Activated CD4-positive, CD25-positive, alpha-beta regulatory T cell treated with anti-CD3 and anti-CD28 coated beads, Interleukin-2, amount 50 U/mL, for 72 hours (primary cell): Measurements from ENCODE around the gene PHAF1.

Source experiments
- DNase-seq: peaks from one replicate; pipeline ENCODE4 v3.0.0; 2021

Gene PHAF1

DNA sequence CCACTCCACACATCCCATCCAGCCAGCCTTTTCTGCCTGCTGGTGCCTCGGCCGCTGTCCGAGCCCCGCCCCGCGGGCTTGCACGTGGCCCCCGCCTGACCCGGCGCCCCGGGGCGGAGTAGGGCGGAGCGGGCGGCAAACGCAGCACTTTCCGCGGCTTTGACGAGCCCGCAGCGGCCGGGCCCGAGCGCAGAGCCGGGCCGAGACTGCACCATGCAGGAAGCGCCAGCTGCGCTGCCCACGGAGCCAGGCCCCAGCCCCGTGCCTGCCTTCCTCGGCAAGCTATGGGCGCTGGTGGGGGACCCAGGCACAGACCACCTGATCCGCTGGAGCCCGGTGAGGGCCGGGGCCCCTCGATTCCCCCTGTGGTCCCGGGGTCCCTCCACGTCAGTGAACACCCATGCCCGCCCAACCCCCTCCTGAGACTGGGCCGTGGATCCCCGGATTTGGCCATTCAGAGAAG is 54.9 kb downstream of the PHAF1 start, which contains the start of gene HSF4:
TSS of gene HSF4 (plus strand) at position 147 of the 463 bp plus-strand sequence. CDS start at position 214, 67 bp downstream.
- no peak for DNase-seq

DNA sequence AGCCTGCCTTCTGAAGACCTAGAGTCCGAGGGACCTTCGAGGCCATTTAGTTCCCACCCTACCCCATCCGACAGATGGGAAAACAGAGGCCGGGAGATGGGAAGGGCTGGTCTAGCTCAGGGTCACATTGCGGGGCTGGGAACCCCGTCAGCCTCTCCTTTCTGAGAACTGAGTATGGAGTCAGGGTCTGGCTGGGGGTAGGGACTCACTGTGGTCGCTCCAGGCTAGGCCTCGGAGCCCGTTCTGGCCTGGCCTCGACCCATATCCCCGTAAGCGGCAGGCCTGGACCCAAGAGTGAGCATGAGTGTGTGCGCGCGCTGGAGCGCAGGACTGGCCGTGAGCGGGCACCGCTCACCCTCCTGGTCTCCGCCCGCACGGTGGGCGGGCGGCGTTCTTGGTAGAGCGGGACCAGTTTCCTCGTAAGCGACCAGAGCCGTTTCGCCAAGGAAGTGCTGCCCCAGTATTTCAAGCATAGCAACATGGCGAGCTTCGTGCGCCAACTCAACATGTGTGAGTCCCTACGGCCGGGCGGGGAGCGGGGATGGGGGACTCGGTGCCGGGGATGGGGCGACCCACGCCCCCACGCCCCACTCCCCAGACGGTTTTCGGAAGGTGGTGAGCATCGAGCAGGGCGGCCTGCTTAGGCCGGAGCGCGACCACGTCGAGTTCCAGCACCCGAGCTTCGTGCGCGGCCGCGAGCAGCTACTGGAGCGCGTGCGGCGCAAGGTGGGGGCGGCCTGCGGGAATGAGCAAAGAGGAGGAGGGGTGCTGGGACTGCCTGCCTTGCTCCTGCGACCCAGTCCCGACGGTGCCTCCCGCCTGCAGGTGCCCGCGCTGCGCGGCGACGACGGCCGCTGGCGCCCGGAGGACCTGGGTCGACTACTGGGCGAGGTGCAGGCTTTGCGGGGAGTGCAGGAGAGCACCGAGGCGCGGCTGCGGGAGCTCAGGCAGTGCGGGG is 55.7 kb downstream of the PHAF1 start:
- no peak for DNase-seq

DNA sequence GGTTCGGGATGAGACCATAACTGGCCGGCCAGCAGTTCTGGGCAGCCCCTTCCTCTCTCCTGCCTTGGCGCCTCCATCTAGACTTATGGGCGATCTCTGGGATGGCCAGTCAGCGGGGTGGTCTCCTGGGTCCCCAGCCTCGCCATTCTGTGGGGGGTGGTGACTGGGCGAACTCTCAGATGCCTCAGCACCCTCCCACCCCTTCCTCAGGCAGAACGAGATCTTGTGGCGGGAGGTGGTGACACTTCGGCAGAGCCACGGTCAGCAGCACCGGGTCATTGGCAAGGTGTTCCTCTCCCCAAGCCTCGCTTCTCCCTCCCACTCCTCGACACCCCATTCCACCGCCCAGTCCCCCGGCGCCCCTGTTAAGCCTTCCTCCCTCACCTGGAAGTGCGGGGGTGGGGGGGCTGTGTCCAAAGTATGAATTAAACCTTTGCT is 56.4 kb downstream of the PHAF1 start:
- no peak for DNase-seq

DNA sequence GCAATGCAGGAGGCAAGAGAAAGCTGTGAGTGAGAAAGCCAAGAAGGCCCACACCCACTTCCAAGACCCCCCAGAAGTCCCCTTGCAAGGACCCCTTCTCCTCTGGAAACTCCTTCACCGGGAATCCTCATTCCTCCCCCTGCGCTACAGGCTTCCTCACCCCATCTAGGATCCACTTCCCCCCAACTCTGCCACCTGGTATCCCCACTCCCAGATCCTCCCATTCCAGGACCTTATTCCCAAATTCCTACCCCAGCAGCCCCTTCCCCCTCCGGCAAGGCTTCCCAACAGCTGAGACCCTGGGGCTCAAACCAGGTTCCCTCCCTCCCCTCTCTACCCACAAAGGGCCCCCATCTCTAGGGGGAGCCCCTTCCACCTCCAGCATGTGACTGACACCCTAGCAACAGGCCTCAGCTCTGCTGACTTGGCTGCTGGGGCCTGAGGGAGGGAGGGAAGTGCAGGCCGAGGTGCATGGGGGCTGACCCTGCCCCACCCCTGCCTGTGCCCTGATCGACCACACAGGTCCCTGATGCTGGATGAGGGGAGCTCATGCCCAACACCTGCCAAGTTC is 56.9 kb downstream of the PHAF1 start:
- no peak for DNase-seq

DNA sequence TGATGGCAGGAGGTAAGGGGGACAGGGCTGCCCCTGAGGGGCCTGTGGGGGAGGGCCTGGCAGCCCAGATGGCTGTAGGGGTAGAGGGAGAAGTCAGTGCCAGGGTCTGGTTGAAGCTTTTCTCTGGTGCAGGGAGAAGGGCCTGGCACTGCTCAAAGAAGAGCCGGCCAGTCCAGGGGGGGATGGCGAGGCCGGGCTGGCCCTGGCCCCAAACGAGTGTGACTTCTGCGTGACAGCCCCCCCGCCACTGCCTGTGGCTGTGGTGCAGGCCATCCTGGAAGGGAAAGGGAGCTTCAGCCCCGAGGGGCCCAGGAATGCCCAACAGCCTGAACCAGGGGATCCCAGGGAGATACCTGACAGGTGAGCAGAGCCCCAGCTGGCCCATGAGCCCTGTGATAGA is 57.8 kb downstream of the PHAF1 start:
- DNase-seq: no peak

DNA sequence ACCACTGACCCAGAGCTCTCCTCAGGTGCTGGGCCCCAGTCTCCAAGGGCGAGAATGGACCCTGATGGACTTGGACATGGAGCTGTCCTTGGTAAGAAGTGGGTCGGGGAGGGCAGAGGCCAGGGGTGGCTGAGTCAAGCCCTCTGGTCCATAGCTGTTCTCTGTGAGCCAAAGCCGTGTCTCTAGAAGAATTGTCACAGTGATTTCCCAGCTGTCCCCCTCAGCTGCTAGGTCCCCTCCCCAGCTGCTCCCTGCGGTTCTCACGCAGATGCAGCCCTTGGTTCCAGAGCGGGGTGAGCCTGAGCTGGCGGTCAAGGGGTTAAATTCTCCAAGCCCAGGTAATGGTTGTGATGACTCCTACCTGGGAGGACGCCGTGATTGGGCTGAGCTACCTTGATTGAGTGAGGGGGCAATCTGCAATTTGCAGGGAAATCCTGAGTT is 59.3 kb downstream of the PHAF1 start:
- no peak for DNase-seq

DNA sequence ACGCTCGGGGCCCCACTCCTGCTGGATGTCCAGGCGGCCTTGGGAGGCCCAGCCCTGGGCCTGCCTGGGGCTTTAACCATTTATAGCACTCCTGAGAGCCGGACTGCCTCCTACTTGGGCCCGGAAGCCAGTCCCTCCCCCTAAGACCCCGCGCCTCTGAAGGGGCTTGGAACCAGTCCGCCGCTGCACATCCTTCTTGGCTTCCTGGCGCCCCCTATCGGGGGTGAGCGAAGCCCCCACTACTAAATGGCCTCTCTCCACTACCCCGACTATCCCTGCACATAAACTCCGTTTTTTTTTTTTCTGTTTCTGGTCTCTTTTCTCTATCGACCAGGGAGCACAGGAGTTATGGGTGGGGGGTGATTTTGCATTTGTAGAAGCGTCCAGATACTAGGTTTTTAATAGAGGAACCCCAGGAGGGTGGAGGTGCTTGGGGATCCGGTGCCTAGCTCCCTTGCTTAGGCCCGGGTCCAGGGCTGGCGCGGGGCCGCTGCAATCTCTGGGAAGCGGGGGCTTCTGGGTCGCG is 60.0 kb downstream of the PHAF1 start:
- DNase-seq: no peak

DNA sequence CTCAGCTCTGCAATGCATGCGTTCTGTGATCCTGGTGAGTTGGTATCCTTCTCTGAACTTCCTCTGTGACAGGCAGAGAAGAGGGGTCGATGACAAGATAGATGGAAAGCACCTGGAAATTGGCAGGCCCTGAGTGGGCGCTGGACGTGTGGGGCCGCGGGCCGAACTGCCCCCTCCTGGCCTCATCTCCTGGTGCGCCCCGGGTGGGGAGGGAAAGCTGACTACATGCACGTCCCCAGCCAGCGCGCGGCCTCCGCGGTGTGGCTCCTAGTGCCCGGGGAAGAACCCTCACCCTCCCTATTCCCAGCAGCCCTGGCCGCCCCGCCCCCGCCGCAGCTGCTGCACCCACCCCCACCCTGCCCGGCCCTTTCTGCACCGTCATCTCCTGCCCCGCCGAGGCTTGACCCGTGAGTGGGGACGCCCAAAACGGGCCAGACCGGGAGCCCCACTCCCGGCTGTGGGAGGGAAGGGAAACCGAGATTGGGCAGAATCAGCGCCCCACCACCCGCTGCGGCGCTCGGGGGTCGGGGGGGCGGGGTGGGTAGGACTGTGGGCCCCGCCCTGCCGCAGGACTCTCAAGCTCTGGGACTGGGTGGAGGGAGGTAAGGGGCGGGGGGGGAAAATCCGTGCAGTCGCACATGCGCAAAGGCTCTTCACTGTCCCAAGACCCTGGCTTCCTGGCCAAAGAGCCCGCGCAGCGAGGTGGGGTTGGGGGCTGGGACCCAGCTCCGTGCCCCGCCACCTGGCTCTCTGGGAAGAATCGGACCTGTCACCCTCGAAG is 60.6 kb downstream of the PHAF1 start, which contains the start of gene NOL3:
TSS of gene NOL3 (plus strand) at position 371 of the 781 bp plus-strand sequence.
- DNase-seq: no peak

DNA sequence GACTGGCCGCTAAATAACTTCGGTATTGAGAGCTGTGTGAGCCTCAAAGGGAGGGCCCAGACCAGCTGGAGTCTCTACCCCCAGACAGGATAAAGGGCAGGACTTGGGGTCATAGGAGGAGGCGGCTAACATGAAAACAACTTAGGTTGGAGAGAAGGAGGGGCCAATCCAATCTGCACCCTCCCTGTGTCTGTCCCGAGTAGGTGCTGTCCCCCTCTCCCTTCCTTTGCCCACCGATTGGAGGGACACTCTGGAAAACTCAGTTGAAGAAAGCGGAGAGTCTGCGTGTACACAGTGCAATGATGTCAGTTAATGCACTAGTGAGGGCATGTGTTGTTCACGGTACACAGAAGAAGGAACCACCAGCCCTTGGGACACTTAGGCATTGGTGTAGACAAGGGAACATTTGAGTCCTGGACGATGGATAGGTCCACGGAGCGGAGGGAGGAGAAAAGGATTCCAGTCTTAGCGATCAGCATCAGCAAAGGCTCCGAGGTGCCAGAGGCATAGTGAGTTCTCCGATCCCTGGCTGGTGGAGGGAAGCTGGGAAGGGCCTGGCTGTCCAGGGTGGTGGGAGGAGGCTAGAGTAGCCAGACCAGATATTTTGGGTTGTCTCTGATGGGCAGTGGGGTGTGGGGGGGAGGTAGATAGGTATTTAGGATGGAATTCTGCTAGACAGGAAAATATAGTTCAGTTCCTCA is 61.4 kb downstream of the PHAF1 start:
- no peak for DNase-seq

DNA sequence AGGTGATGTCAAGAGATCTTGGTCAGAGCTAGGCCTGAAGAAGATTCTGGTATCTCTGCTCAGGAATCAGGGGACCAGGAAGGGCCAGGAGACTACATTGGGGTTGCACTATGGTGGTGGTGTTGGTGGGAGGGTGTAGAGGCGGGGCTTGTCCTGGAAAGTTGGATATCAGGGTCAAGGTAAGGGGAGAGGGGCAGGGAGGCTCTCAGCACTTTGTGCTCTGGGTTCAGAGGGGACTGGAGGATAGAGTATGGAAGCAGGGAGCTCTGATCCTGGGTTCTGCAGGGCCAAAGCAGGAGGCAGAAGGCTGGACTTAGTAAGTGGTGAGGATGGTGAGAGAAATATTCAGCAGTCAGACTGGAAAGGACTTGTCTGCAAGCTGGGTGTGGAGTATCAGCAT is 63.6 kb downstream of the PHAF1 start:
- DNase-seq: no peak

DNA sequence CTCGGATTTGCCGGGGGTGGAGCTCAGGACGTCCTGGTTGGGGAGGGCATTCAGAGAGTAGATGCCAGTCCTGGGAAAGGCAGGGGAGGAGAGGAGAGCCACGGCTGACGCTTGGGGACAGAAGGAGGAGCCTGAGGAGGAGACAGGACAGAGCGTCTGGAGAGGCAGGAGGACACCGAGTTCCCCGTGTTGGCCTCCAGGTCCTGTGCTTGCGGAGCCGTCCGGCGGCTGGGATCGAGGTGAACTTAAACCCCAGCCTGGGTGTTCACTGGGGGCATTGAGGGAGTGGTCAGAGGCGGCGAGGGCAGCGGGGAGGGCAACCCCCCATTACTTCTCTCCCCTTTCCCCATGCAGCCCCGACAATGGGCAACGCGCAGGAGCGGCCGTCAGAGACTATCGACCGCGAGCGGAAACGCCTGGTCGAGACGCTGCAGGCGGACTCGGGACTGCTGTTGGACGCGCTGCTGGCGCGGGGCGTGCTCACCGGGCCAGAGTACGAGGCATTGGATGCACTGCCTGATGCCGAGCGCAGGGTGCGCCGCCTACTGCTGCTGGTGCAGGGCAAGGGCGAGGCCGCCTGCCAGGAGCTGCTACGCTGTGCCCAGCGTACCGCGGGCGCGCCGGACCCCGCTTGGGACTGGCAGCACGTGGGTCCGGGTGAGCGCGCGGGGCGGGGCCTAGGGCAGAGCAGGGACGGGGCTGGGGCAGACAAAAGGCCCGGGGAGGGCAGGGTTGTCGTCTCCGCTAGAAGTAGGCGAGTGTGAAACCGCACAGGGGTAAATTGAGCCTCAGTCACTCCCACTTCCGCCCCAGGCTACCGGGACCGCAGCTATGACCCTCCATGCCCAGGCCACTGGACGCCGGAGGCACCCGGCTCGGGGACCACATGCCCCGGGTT is 64.3 kb downstream of the PHAF1 start:
- no peak for DNase-seq

DNA sequence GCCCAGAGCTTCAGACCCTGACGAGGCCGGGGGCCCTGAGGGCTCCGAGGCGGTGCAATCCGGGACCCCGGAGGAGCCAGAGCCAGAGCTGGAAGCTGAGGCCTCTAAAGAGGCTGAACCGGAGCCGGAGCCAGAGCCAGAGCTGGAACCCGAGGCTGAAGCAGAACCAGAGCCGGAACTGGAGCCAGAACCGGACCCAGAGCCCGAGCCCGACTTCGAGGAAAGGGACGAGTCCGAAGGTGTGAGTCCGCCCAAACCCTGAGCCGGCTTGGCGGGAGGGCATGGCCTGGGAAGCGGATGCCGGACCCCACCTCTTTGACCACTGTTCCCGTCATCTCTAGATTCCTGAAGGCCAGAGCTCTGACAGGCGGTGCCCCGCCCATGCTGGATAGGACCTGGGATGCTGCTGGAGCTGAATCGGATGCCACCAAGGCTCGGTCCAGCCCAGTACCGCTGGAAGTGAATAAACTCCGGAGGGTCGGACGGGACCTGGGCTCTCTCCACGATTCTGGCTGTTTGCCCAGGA is 65.0 kb downstream of the PHAF1 start:
- DNase-seq: no peak

DNA sequence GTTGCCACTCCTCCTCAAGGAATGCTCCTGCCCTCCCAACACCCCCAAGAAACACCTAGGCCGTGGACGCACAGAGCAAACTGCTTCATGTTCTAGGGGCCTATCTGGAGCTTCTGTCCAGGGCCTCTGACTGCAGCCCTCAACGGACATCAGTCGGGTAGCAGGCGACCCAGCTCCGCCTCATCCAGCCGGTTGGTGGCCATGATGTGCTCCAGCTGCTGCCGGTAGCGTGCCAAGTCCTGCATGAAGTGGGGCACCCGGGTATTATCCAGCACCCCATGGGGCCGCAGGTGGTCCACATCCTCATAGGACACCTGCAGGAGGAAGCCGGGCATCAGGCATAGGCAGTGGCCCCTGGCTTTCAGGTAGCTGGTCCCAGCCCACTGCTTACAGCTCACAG is 66.9 kb downstream of the PHAF1 start:
- DNase-seq: no peak

DNA sequence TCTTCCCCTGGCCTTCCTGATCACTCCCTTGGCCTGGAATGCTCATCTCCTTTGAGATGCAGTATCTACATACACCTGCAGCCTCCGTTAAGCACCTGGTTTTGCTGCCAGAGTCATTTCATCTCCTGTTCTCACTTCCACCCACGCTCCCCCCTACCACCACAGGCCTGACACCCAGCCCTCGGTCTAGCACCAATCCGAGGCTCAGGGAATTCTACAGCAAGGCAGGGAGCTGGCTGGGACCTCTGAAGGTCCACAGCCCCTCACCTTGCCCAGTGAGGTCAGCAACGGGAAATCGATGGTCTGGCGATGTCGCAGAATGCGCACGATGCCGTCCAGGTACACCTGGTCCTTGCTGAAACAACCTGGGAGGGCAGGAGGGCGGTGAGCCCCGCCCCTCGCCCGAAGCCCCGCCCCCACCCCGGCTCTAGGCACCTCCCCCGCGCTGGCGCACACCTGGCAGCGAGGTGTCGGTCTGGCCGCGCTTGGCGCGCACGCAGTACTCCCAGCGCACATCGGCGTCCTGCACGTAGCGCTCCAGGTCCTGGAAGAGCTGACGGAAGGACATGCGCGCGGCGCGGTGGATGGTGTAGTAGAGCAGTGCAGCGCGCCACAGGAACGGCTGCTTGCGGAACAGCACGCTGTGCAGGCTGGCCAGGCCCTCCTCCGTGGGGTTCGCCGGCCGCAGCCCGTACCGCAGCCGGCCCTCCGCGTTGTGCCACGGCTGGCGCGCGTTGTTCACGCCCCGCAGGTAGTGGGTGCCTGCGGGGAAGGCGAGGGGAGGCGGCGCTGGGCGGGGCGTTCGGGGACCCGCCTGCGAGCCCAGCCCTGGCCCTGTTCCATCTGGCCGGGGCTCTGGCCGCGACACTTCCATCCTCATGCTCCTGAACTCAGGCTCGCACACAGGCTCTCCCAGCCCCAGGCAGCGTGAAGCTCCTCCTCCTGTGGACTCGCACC is 68.3 kb downstream of the PHAF1 start:
- no peak for DNase-seq

DNA sequence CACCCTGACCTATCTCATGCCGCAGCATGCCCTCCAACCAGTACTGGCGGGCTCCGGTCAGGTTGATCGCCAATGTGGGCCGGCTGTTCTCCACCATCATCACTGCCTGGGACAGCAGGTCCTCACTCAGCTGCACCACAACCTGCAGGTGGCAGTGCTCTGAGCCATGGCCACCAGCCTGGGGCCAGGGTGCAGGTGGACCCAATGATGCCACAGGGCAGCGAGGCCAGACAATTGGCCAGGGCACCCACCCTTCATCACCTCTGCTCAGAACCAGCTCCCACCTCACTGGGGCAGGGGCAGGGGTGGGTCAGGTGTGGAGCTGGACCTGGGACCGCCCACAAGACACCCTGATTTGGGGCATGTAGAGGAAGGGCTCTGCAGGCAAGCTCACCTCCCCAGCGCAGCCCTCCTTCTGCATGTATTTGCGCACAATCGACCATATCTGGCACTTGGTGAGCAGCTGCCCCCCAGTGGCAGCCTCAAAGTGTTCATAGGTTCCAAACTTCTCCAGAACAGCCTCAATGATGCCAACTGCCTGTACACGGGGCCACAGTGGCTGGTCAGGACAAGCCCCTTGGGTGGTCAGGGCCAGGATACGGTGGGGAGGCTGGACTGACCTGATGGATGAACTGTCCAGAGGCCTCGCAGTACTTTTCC is 69.8 kb downstream of the PHAF1 start:
- no peak for DNase-seq

DNA sequence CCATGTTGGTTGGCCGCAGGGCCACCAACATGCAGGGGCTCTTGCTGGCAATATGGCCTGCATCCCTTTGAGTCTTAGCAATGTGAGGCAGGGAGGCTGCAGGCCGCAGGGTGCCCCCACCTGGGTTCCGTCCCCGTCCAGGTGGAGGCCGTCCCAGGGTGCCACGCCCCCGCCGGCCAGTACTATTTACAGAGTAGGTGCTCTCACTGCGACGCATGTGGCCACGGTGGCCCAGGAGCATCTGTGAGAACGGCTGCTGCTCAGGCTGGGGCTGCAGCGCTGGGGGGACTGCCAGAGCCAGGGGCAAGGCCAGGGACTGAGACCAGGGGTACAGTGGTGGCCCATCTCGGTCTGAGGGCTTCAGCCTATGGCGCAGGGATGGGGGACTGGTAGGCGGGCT is 70.4 kb downstream of the PHAF1 start:
- DNase-seq: no peak

DNA sequence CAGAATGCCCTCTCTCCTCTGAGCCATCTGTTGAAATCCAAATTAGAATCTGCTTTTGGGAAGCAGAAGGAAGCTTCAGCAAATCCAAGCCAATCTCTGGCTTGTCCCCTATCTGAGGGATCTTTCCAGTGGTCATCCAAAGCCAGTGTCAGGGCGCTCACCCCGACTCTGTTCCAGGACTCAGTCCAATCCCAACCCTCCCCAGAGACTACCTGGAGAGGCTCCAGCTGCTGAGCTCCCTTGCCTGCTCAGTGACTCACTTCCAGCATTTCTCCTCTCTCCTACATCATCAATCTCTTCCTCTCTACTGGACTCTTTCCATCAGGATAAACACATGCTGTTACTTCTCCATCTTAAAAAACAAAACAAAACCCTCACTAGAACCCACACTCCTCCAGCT is 71.6 kb downstream of the PHAF1 start:
- DNase-seq: no peak

DNA sequence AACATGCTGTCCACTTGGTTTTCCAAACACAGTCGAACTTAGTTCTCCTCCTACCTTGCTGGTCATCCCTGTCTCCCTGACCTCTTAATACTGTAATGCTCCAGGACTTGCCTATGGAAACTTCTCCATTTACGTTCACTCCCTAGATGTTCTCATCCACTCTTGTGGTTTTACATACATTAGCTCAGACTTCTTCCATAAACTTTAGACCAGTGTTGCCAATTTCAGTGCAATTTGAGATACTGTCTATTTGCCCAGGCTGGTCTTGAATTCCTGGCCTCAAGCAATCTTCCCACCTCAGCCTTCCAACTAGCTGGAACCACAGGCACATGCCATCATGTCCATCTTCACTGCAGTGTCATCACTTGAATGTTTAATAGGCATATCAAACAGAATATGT is 72.5 kb downstream of the PHAF1 start:
- no peak for DNase-seq

DNA sequence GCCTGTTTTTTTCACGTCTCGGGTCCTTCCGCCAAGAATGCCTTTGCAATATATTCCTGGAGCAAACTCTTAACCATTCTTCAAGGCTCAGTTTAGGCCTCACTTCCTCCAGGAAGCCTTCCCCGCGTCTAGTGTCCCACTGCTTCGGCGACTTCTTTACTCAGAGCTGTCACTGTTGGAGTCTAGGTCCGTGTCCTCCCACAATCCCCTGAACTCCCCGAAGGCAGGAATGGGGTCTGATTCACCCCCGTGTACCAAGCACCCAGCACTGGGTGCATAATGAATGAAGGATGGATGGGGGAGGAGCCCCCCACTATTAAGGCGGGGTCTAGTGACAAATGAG is 73.5 kb downstream of the PHAF1 start:
- no peak for DNase-seq
